ENCODE results near the gene CATSPERB.
"Not testable (repeated sequence)": the region's sequence is repeated elsewhere in the genome, so short reads cannot be mapped to it uniquely, and the experiment has no call there.

CATSPERB gene

GRCh38 chr14:91731018-91731417 is 868 bp downstream of the CATSPERB start:
- DNase-seq, result no peak

DNA sequence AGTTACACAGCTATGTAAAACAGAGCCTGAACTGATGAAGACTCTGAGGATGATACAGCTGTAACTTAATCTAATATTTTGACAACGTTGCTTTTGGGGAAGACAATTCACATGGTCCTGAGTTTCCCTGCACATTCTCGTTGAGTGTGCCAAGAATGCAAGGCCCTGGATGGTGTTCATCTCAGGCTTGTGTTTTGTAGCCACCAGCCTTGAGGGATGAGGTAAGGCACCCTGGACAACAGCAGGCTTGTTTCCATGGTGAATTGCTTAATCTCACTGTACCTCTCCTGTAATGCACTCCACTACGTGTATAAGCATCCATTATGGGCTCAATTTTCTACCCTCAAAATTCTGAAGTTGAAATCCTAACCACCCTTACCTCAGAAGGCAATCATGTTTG is 2.1 kb downstream of the CATSPERB start:
- no peak for DNase-seq

GRCh38 chr14:91728616-91729183 is 3.2 kb downstream of the CATSPERB start:
- DNase-seq, result no peak

DNA sequence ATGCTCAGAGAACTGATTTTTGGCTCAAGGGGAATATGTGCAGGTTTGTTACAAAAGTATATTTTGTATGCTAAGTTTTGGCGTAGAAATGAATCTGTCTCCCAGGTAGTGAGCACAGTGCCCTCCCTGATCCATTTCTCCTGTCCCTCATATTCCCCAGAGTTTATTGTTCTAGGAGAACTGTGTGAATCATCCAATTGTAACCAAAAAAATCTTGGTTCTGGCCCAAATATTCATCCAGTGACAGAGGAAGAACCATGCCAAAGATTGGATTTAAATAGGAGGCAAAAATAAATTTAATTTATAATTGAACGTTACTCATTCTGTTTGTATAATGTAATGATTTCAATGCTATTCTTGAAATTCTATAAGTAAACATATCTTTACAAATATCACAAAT is 4.8 kb downstream of the CATSPERB start:
- DNase-seq, result no peak

- no peak for DNase-seq
Measured at GRCh38 chr14:91723501-91723900, 8.4 kb downstream of the CATSPERB start.

DNA sequence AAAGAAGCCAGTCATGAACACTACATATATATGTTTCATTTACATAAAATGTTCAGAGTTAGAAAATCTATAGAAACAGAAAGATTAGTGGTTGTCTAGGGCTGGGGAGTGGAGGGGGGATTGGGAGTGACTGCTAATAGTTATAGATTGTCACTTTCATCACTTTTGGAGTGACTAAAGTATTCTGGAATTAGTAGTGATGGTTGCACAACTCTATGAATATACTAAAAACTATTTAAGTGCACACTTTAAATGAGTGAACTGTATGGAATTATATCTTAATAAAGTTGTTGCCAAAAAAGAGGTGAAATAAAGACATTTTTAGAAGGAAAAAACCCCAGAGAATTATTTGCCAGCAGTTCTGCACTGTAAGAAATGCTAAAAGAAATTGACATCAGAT is 9.5 kb downstream of the CATSPERB start:
- DNase-seq, result no peak

- DNase-seq, result no peak
Measured at GRCh38 chr14:91719839-91720238, 12.0 kb downstream of the CATSPERB start.

DNA sequence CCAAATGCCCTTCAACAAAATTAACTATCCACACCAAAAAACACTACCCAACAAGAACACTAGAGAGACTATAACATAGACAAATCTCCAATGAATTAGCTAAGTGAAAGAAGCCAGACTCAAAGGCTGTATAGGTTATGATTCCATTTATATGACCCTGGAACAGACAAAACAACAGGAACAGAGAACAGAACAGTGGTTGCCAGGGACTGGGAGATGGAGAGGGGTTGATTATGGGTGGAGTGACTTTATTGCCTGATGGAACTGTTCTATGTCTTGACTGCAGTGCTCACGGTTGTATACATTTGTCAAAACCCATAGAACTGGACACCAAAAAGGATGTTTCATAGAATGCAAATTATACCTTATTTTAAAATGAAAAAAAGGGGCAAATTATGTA is 14.9 kb downstream of the CATSPERB start:
- DNase-seq, result no peak

DNA sequence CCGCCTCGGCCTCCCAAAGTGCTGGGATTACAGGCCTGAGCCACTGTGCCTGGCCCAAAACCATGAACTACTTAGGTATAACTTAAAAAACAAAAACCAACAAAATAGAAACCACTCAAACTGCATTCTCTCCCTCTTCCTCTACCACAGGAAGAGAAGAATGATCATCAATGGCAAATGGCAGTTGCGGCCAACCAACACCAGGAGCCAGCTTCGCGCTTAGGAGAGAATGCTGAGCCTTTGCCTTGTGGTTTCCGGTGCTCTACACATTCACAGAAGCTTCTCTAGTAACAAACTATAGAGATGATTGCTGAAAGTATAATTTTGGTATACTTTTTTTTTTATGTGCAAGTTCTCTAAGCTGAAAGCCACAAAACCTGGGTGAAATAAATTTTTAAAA is 17.1 kb downstream of the CATSPERB start:
- no peak for DNase-seq

DNA sequence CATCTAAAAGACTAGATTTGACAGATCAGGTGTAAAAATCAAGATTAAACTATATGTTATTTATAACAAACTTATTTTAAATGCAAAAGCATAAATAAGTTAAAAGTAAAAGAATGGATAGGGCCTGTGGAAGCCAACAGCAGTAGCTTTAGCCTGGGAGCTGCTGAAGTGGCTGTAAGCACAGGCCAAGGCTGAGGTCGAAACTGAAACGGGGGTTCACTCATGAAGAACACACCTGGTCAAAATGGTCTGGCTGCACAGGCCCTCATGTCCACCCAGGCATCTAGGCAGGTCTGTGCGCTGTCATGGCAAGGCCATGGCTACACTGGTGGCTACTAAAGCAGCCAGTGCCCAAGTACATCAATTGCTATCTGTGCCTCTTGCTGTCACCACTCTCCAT is 23.1 kb downstream of the CATSPERB start:
- DNase-seq, result no peak

GRCh38 chr14:91706996-91707395 is 24.9 kb downstream of the CATSPERB start:
- no peak for DNase-seq

DNA sequence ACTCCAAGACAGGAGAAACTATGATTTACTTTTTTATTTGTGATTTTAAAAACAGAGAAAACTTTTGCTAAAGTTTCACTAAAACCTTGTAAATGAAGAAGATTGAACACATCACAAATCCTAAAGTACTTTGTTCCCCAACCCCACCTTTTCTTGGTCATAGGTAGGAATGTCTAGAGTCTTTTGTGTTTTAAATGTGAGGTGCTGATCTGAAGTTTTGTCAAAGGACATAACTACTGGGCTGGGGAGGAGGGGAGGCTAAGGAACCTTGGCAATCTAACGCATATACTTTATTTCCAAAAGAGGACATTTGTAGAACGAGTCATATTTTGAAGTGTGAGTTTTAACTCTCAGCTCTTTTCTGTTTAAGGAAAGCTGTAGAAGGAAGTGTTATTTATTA is 37.2 kb downstream of the CATSPERB start:
- no peak for DNase-seq

- DNase-seq, result no peak
Measured at GRCh38 chr14:91693346-91693745, 38.5 kb downstream of the CATSPERB start.

DNA sequence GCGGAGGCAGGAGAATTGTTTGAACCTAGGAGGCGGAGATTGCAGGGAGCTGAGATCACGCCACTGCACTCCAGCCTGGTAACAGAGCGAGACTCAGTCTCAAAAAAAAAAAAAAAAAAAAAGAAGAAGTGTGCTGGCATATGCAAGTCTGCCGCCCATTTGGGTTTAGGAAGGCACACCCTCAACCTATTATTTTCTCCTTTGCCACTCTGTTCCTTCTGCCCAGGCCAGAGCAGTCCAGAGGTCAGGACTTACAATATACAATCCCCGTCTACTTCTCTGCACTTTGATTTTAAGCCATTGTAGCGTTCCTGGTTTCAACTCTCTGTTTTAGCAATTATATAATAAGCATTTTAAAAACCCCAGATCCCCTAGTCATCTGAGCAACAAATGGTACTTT is 39.8 kb downstream of the CATSPERB start:
- no peak for DNase-seq

- DNase-seq, result no peak
Measured at GRCh38 chr14:91689608-91690007, 42.3 kb downstream of the CATSPERB start.

- not testable (repeated sequence) for DNase-seq
Measured at GRCh38 chr14:91687436-91687835, 44.5 kb downstream of the CATSPERB start.

DNA sequence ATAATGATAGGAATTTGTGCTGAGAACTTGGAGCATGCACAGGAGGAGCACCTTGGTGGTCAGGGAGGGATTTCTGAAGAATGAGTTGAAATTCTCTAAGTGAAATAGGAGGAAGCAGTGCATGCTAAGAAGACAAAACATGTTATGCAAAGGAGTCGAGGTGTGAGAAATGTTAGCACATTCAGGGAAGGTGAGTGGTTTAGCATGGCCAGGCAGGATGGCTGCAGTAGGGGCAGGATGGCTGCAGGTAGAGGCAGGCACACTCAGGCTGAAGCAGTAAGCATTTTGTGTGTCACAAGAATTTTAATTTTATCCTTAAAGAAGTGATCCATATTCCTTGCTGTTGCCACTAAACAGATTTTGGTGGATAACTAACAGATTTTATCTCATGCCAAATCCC is 46.3 kb downstream of the CATSPERB start:
- DNase-seq, result no peak

GRCh38 chr14:91681893-91682563 is 49.9 kb downstream of the CATSPERB start:
- DNase-seq, result no peak

GRCh38 chr14:91681118-91681517 is 50.8 kb downstream of the CATSPERB start:
- DNase-seq, result no peak

DNA sequence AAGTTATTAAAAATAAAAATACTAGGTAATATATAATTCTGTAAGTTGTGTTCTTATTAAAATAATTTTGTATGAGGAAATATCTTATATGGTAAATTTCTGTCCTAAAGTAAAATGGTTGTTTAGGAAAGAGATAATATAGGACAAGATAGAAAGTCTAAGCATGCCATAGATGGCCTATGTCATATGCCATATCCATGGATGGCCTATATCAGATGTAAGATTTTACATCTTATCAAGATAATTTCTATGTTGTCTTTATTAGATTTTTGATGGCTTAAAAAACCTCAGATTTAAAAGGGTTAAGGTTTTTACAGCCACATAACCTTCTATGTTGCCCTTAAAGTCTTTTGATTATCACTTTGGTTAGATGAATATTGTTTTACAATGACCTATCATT is 52.6 kb downstream of the CATSPERB start:
- DNase-seq, result no peak

GRCh38 chr14:91677687-91678086 is 54.2 kb downstream of the CATSPERB start:
- DNase-seq, result not testable (repeated sequence)

GRCh38 chr14:91674911-91675310 is 57.0 kb downstream of the CATSPERB start:
- DNase-seq, result no peak

DNA sequence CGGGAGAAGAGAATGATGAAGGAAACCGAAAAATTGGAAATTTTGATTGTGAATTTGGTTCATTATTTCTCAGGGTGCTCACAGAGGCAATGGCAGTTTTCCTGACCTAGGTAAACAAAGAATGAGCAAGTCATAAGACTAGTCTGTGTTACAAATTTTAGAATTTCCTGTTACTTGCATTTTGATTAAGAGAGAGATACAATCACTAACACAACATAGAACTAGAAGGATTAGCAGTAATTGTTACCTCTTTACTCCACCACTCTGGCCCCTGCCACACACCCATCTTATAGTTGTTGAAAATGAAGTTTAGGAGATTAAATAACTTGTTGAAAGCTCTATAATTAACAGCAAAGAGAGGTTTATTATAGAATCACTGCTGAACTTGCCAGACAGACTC is 62.0 kb downstream of the CATSPERB start:
- DNase-seq, result no peak

DNA sequence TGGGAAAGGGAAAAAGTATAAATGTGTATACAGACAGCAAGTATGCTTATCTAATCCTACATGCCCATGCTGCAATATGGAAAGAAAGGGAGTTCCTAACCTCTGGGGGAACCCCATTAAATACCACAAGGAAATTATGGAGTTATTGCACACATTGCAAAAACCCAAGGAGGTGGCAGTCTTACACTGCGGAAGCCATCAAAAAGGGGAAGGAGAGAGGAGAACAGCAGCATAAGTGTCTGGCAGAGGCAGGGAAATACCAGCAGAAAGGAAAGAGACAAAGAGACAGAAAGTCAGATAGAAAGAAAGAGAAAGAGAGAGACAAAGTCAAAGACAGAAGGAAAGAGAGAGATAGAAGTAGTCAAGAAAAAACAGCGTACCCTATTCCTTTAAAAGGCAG is 64.8 kb downstream of the CATSPERB start:
- not testable (repeated sequence) for DNase-seq

GRCh38 chr14:91660790-91661189 is 71.1 kb downstream of the CATSPERB start:
- DNase-seq, result no peak
